Measurements from ENCODE around the gene FLT3LG. TPM values are rescaled to one million over a fixed set of nuclear protein-coding genes. Genes with fewer than 3 reads are reported as not detected.

FLT3LG gene
- total and polyA plus RNA-seq, 9 of the 15 experiments (the other 6 are each of a cell fraction or from before 2014, with no cell fraction given): 0.31 to 6.4 (median 1.1) TPM

DNA sequence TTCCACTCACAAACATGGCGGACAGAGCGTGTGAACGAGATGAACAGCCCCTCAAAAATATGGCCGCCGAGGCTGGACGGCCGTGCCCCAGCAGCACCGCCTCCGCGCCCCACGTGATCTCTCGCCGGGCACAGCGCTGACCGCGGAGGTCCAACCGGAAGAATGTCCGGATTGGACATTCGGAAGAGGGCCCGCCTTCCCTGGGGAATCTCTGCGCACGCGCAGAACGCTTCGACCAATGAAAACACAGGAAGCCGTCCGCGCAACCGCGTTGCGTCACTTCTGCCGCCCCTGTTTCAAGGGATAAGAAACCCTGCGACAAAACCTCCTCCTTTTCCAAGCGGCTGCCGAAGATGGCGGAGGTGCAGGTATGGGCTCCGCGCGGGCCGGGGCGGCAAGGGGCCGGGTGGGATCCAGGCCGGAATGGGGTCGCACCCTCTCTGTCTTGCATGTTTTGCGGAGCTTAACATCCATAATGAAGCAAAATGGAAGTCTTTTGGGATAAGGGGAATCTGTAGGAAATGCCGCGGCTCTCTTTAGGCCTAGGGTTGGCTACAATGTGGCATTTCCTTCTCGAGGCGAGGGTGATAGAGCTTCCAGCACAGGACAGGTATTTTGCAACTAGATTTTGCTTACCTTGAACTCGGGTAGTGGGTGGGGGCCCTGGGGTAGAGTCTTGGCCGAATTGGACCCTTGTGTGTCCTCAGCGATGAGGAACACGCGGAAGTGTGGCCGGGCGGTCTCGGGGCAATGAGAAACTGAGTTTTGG is 13.4 kb downstream of the FLT3LG start, which contains the start of gene RPL13A (continued):
- TF ChIP-seq, protein P1, sequence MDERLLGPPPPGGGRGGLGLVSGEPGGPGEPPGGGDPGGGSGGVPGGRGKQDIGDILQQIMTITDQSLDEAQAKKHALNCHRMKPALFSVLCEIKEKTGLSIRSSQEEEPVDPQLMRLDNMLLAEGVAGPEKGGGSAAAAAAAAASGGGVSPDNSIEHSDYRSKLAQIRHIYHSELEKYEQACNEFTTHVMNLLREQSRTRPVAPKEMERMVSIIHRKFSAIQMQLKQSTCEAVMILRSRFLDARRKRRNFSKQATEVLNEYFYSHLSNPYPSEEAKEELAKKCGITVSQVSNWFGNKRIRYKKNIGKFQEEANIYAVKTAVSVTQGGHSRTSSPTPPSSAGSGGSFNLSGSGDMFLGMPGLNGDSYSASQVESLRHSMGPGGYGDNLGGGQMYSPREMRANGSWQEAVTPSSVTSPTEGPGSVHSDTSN (CRISPR knock-in tag; IDR thresholded peaks at IDR 0.05; ENCODE audit: low read depth): no peak
- TF ChIP-seq, protein P1 (tag; conservative IDR thresholded peaks at IDR 0.05; ENCODE audit: low read depth): no peak
- TF ChIP-seq ZBTB40 (IDR thresholded peaks at IDR 0.05): peak; percentile 87
- no peak for TF ChIP-seq ZBTB40 (CRISPR knock-in tag; IDR thresholded peaks at IDR 0.05)
- TF ChIP-seq, protein P2, sequence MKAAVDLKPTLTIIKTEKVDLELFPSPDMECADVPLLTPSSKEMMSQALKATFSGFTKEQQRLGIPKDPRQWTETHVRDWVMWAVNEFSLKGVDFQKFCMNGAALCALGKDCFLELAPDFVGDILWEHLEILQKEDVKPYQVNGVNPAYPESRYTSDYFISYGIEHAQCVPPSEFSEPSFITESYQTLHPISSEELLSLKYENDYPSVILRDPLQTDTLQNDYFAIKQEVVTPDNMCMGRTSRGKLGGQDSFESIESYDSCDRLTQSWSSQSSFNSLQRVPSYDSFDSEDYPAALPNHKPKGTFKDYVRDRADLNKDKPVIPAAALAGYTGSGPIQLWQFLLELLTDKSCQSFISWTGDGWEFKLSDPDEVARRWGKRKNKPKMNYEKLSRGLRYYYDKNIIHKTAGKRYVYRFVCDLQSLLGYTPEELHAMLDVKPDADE (conservative IDR thresholded peaks at IDR 0.05; ENCODE audit: control insufficient read depth, low read depth, low read length): peak; percentile 61; the same call in 1 of the 2 replicates
- TF ChIP-seq ATF3 (IDR thresholded peaks at IDR 0.05): peak; percentile 98
- TF ChIP-seq ATF3 (CRISPR knock-in tag; conservative IDR thresholded peaks at IDR 0.05): peak; percentile 94; the same call in 1 of the 2 replicates
- TF ChIP-seq ZNF766 (CRISPR knock-in tag; conservative IDR thresholded peaks at IDR 0.05): peak; percentile 85
- TF ChIP-seq ZNF830 (CRISPR knock-in tag; IDR thresholded peaks at IDR 0.05): 0 out of 2 replicates have a peak, but pooled peaks have one; percentile 76
- TF ChIP-seq CEBPB (tag; IDR thresholded peaks at IDR 0.05): peak; percentile 99
- peak; percentile 76 for TF ChIP-seq RB1 (IDR thresholded peaks at IDR 0.05; ENCODE audit: low read depth)
